K562 treated with DMSO at 1 percent for 24 hours (cell line): ENCODE measurements around the gene TGFBRAP1. TPM values are rescaled to one million over a fixed set of nuclear protein-coding genes. Genes with fewer than 3 reads are reported as not detected.

Experiments used
- total RNA-seq: library from RNA; unstranded; fragments of 300-600 nt; gene quantifications from 2 replicates; pipeline ENCODE4 v1.2.3, GENCODE V29; 2022; ENCODE audit warnings: low read depth; ENCODE audit not compliant: insufficient read depth

Gene TGFBRAP1, protein sequence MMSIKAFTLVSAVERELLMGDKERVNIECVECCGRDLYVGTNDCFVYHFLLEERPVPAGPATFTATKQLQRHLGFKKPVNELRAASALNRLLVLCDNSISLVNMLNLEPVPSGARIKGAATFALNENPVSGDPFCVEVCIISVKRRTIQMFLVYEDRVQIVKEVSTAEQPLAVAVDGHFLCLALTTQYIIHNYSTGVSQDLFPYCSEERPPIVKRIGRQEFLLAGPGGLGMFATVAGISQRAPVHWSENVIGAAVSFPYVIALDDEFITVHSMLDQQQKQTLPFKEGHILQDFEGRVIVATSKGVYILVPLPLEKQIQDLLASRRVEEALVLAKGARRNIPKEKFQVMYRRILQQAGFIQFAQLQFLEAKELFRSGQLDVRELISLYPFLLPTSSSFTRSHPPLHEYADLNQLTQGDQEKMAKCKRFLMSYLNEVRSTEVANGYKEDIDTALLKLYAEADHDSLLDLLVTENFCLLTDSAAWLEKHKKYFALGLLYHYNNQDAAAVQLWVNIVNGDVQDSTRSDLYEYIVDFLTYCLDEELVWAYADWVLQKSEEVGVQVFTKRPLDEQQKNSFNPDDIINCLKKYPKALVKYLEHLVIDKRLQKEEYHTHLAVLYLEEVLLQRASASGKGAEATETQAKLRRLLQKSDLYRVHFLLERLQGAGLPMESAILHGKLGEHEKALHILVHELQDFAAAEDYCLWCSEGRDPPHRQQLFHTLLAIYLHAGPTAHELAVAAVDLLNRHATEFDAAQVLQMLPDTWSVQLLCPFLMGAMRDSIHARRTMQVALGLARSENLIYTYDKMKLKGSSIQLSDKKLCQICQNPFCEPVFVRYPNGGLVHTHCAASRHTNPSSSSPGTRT
- total RNA-seq, result 11.8 and 13.0 TPM in 2 replicates

DNA sequence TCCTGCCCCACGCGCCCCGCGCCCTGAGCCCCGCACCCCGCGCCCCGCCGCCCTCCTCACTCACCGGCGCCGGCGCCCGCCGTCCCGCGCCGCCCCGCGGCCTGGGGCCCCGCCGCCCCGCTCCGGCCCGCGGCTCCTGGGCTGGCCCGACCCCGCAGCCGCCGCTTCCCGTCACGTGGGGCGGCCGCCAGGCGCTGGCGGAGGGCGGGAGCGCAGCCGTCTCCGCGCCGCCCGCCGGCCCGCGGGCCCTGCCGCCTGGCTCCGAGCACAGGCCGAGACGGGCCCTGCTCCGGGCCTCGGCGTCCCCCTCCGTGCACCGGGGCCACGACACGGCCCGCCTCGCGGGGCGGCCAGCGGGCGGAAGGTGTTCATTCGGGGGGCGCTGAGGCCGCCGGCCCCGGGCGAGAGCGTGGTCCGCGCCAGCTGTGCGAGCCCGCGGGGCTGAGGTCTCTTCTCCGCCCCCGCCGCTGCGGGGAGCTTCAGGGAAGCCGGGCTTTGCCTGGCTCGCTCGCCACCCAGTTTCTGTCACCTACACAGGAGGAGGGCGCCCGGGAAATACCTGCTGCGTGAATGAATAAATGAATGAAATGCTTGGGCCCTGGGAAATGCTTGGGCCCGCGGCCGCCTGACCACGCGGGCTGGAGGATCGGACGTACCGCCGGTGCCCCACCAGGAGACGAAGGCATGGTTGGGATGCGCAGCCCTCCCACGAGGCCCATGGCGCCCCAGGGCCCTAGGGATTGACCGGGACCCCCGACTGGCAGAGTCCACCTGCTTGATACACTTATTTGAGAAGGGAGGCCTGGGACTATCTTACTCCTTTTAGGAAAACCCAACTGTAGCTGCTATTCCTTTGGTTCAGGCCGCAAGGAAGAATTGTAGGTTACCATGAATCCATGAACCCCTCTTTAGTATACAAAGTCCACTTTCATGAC lies at the start of gene TGFBRAP1:
TGFBRAP1 (minus strand) TSS at position 175 of the 935 bp plus-strand sequence. CDS start 21,434 bp downstream, outside the sequence.

DNA sequence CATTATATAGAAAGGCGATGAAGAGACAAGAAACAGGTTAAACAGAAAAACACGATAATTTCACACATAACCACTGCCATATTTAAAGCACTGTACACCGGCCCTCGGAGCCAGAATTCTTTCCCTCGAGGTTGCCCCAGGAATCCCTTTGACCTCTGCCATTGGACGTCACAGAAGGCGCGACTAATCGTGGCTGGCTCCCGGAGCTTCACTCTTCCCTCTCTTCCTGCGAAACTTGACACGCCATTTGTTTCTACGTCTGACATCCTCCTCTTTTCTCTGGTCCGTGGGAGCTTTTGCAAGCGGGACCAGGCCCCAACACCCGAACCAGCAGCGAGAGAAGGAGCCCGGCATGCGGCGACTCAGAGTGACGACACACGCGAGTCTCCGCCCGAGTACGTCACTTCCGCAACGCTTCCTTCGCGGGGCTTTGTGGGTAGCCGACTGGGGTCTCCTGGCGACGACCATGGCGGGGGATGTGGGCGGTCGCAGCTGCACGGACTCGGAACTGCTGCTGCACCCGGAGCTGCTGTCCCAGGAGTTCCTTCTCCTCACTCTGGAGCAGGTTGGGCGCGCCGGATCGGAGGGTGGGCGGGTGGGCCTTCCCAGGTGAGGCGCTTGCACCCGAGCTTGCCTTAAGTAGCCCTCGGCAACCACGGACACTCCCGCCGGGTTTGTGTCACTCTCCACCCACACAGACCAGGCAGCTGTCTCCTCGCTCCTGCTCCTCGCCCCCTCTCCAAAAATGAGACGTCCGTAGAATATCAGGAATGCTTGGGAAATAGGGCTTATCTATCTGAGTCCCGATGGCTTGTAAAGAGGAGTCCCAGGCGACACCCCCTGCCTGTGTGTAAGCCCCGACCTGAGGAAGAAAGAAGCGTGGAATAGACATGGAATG lies 7.8 kb upstream of the TGFBRAP1 start, which contains the start of gene C2orf49:
C2orf49 (plus strand) TSS at position 419 of the 898 bp plus-strand sequence; CDS start at position 467, 48 bp downstream.

DNA sequence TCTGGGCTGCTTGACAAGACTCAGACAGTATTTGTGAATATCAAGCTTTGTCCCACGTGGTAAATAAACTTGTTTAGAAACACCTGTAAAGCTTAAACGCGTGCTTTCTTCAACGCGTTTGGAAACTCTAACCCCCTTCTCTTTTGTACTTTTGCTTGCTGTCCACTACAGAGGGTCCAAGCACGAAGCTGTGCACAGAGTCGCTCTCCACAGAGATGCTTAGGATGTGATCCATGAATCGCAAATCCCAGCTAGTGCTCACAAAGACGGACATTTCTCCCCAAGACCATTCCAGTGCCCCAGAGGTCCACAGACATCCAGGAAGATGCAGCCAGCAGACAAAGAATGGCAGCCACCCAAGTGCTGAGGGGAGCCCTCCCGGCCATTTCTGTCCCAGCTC lies 88.1 kb downstream of the TGFBRAP1 start, which contains the start of gene GPR45:
GPR45 (plus strand) TSS at position 301 of the 400 bp plus-strand sequence. CDS start 116 bp downstream, outside the sequence.

Other genes starting within 250 kb of the TGFBRAP1 start
- not detected in 2 replicates for gene GPR45, start 88.0 kb downstream of the TGFBRAP1 start, total RNA-seq
- gene C2orf49, start 7.8 kb upstream of the TGFBRAP1 start, total RNA-seq, result 9.9 and 11.3 TPM in 2 replicates
- gene FHL2, start 69.3 kb upstream of the TGFBRAP1 start, total RNA-seq, result 29.4 and 30.2 TPM in 2 replicates